GM12892 (cell line): Measurements from ENCODE around the gene VPS4A.

ENCODE experiments used
- POLR2A ChIP-seq: IDR thresholded peaks from 2 replicates; pipeline ENCODE4 v1.6.1; 2011; ENCODE audit warnings: low read depth, low read length, control low read depth
- POLR2AphosphoS5 ChIP-seq: IDR thresholded peaks from 2 replicates; pipeline ENCODE4 v1.6.1; 2011; ENCODE audit warnings: low read depth, low read length, control low read depth

DNA sequence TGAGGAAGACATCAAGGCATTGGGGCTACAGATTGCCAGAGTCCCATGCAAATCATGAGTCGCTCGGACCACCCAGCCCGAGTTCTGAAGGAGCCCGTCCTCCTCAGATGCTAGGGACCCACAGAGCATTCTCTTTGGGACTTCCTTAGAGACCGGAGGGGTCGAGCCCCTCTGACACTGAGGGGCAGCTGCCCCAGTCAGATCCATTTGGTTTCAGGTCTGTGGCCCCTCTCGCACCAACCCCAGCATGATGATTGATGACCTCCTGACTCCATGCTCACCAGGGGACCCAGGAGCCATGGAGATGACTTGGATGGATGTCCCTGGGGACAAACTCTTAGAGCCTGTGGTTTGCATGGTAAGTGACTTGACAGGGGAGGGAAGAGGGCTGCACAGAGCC, 11.2 kb downstream of the VPS4A start:
- no peak for TF ChIP-seq POLR2A
- TF ChIP-seq POLR2AphosphoS5: no peak
